GM23248 (cell line): ENCODE results near the gene H2BW1.
"Not testable (repeated sequence)": the region's sequence is repeated elsewhere in the genome, so short reads cannot be mapped to it uniquely, and the experiment has no call there.

Experiments
- EZH2 ChIP-seq: fragments of 200-600 bp; sonication (generic); IDR thresholded peaks from 2 replicates; pipeline ENCODE4 v1.6.1; 2018; ENCODE audit warnings: antibody characterized with exemption, mild to moderate bottlenecking; ENCODE audit not compliant: insufficient read depth, poor library complexity, severe bottlenecking
- EZH2phosphoT487 ChIP-seq: fragments of 200-600 bp; sonication (generic); IDR thresholded peaks from 2 replicates; pipeline ENCODE4 v1.6.1; 2018; ENCODE audit warnings: antibody characterized with exemption, moderate library complexity, mild to moderate bottlenecking, low read depth; ENCODE audit not compliant: insufficient read depth

DNA sequence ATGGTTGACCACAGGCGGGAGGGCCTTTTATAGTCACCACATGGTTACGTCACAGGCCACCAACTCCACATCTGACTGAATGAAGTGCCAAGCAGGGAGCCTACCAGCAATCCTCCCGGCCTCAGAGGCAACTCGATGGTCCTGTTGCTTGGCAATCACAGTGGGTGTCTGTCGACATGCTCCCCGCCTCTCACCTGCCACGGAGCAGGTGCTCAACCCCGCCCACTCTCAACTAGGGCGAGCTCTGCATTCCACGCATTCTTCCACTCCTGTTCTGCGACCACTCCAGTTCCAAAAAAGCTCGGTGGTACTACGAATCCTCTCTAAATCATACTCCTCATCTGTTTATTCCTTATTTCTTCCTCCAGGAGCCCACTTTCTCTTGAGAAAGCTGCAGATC lies 30.0 kb downstream of the H2BW1 start:
- not testable (repeated sequence) for TF ChIP-seq EZH2, EZH2phosphoT487
